Measurements from ENCODE around the gene IGSF10. TPM values are rescaled to one million over a fixed set of nuclear protein-coding genes. Genes with fewer than 3 reads are reported as not detected.
A peak's percentile ranks its signal among the peaks of the same experiment; 100 is the strongest.

Gene IGSF10
- total RNA-seq, 1 donor = 8.0 TPM

DNA sequence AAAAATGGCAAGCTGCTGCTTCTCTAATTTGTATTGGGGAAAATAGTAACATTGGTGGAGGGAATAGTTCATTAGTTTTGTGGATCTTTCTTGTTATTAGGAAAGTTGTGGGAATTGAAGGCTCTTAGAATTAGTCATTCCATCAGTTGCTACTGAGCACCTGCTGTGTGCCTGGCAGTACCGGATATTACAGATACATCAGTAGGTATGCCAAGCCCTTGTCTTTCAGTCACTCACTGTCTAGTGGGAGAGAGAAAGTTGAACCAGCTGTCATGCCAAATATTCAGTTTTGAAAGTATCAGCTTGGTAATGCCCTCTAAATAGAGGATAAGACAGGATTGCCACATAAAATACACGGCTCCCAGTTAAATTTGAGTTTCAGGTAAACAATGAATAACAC is 32.5 kb downstream of the IGSF10 start:
- no peak overlapping the region for H3K4me3 ChIP-seq (ENCODE audit: low read depth, low read length)
- TF ChIP-seq, protein P1, sequence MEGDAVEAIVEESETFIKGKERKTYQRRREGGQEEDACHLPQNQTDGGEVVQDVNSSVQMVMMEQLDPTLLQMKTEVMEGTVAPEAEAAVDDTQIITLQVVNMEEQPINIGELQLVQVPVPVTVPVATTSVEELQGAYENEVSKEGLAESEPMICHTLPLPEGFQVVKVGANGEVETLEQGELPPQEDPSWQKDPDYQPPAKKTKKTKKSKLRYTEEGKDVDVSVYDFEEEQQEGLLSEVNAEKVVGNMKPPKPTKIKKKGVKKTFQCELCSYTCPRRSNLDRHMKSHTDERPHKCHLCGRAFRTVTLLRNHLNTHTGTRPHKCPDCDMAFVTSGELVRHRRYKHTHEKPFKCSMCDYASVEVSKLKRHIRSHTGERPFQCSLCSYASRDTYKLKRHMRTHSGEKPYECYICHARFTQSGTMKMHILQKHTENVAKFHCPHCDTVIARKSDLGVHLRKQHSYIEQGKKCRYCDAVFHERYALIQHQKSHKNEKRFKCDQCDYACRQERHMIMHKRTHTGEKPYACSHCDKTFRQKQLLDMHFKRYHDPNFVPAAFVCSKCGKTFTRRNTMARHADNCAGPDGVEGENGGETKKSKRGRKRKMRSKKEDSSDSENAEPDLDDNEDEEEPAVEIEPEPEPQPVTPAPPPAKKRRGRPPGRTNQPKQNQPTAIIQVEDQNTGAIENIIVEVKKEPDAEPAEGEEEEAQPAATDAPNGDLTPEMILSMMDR (IDR thresholded peaks at IDR 0.05; ENCODE audit: insufficient read depth, low read length) = no peak
- no peak for DNase-seq (ENCODE audit: low read depth)

DNA sequence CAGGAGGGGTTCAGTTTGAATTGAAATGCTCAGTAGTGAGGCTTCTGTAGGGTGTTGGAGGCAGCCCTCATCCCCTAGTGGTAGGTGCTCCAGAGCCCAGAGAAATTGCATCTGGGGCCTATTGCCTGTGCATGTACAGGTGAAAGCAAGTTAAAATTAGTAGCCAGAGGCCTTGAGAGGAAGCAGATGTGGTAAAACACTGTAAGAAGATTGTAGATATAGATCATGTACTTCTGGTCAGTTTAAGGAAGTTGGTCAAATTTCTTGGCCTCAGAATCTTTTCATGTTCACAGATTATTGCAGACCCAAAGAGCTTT is 34.6 kb downstream of the IGSF10 start:
- TF ChIP-seq, protein P1 (IDR thresholded peaks at IDR 0.05; ENCODE audit: insufficient read depth, low read length) = no peak
- DNase-seq (ENCODE audit: low read depth) = no peak
- no peak overlapping the region for H3K4me3 ChIP-seq (ENCODE audit: low read depth, low read length)

DNA sequence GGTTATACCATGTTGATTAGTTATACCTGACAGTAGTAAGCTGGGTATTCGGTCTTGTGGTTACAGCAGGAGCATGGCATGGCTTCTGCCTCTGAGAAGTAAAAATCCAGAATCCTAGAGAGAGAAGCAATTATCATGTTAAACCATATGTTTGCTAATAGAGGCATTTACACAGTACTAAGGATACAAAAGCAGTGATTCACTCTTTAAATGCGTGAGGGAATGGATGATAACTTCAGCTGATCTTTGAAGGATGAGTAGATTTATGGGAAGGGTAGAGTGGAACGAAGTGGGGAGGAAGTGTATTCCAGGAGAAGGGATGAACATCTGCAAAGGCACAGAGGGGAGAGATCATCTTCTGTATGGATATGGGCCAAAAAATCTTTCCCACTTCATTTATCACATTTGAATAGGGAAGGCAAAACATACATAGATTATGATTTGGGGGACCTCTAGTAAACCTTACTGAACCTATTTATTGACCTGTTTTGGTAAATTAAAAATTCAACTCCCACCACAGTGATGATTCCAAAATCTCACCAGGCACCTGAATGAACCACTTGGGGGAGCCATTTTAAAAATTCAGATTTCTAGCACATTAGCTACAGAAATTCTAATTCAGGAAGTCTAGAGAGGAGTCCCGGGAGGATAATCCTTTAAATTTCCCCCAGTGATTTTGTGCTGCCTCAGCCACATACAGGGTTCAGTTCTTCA is 35.1 kb downstream of the IGSF10 start:
- TF ChIP-seq, protein P1 (IDR thresholded peaks at IDR 0.05; ENCODE audit: insufficient read depth, low read length) = peak; percentile 37
- DNase-seq (ENCODE audit: low read depth) = no peak
- H3K4me3 ChIP-seq (ENCODE audit: low read depth, low read length) = no peak overlapping the region

- H3K4me3 ChIP-seq (ENCODE audit: low read depth, low read length) = no peak overlapping the region
- DNase-seq (ENCODE audit: low read depth) = no peak
- TF ChIP-seq, protein P1 (IDR thresholded peaks at IDR 0.05; ENCODE audit: insufficient read depth, low read length) = no peak
These were observed 37.8 kb downstream of the IGSF10 start for GRCh38 chr3:151423091-151423490.

DNA sequence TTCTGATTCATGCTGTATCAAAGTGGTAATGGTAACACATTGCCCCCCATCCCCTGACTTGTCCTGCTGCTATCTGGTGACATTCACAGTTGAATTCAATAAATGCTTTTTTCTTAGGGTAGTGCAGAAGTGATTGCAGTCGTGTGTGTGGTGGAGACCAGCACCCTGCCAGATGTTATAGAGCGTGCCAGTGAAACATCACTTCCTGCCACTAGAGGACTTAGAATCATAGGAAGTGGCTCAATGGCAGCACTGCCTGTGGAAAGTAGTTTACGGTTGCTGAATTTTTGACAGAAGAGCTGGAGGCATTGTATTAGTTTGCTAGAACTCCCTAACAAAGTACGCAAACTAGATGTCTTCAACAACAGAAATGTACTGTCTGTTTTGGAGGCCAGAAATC is 38.9 kb downstream of the IGSF10 start:
- TF ChIP-seq, protein P1 (IDR thresholded peaks at IDR 0.05; ENCODE audit: insufficient read depth, low read length) = no peak
- no peak for DNase-seq (ENCODE audit: low read depth)
- no peak overlapping the region for H3K4me3 ChIP-seq (ENCODE audit: low read depth, low read length)

DNA sequence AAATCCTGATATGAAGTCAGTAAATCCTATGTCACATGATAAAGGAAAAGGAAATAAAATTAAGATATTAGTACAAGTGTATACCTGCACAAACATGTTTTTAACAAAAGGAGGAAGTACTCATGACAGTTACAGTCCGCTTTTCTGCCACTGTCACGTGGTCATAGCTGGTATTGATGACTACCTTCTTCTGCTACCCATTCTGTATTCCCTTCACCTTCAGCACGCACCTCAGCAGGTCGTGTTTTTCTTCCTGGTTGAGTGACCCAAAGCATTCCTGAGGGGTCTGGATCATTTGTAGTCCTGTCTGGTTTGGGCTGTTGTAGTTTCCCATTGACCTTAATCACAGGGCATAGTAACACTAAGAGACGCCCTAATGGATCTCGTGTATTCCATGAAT is 41.1 kb downstream of the IGSF10 start:
- H3K4me3 ChIP-seq (ENCODE audit: low read depth, low read length) = no peak overlapping the region
- DNase-seq (ENCODE audit: low read depth) = no peak
- TF ChIP-seq, protein P1 (IDR thresholded peaks at IDR 0.05; ENCODE audit: insufficient read depth, low read length) = no peak

- TF ChIP-seq, protein P1 (IDR thresholded peaks at IDR 0.05; ENCODE audit: insufficient read depth, low read length) = no peak
- DNase-seq (ENCODE audit: low read depth) = peak; percentile 34
- no peak overlapping the region for H3K4me3 ChIP-seq (ENCODE audit: low read depth, low read length)
These were observed 45.6 kb downstream of the IGSF10 start for GRCh38 chr3:151415289-151415688.

All from fibroblast of the aortic adventitia (primary cell).